ENCODE measurements around the gene CCDC124. TPM values are rescaled to one million over a fixed set of nuclear protein-coding genes. Genes with fewer than 3 reads are reported as not detected.
A peak's percentile ranks its signal among the peaks of the same experiment; 100 is the strongest.

CCDC124 gene
- total and polyA plus RNA-seq, 2 experiments from 2014 or later = 103 to 200 TPM

GRCh38 chr19:17949956-17950309 is 17.1 kb downstream of the CCDC124 start:
- H3K4me3 ChIP-seq = peak overlapping the region; percentile 37
- H3K9me3 ChIP-seq (ENCODE audit: low read depth) = no peaks in the 10 kb centered on the region
- no peak for TF ChIP-seq CTCF (IDR thresholded peaks at IDR 0.05; ENCODE audit: low read depth, low read length)
- peaks cover 20% of the 10 kb centered on the region for H3K27me3 ChIP-seq
- no peak overlapping the region for H3K27ac ChIP-seq
- peaks cover 19% of the 10 kb centered on the region for H3K4me1 ChIP-seq (ENCODE audit: low read depth)
- no peaks in the 10 kb centered on the region for H3K36me3 ChIP-seq
- no peak for DNase-seq (ENCODE audit: low read depth in 1 of 2, low spot score in 1 of 2)

DNA sequence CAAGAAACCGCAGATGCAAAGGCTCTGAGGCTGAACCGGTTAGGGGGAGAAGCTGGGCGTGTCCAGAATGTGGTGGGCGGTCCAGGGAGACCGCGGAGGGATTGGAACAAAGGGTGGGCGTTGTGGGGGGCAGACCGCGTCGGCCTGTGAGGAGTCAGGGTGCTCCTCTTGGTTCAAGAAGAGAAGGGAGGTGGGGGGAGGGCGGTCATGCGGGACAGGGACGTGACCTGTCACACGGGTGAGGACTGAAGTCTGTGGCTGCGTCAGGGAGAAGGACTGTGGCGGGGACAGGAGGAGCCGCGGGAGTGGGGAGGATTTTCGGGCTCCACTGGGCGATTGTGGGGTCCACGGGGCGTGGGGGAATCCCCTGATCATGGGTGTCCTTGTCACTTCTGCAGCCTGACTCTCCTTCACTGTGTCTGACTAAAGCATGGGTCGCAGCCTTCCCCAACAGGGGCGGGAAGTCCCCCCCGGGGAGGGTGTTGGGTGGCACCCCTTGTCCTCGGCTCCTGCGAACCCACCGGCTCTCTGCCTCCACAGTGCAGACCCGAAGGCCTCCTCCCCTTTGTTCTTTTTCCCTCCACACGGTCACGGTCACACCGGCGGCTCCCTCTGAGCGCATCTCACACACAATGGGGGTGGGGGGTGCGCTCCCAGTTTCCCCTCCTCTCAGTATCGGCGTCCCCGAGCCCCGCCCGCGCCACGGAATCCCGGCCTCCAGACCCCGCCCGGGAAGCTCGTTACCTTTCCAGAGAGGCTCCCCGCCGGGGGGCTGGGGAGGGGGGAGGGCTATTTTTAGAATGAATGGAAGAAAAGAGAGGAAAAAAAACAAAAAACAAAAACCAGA is 17.7 kb downstream of the CCDC124 start:
- Histone ChIP-seq H3K36me3 (no peaks in the 10 kb centered on the region), H3K4me3 (peak overlapping the region; percentile 37), H3K9me3 (ENCODE audit: low read depth) (no peaks in the 10 kb centered on the region), H3K27me3 (peaks cover 20% of the 10 kb centered on the region), H3K27ac (no peak overlapping the region), H3K4me1 (ENCODE audit: low read depth) (peaks cover 19% of the 10 kb centered on the region)
- peak in 1 of 2 donors; percentile 51 for DNase-seq (ENCODE audit: low read depth in 1 of 2, low spot score in 1 of 2)
- TF ChIP-seq CTCF (IDR thresholded peaks at IDR 0.05; ENCODE audit: low read depth, low read length) = no peak

- TF ChIP-seq CTCF (IDR thresholded peaks at IDR 0.05; ENCODE audit: low read depth, low read length) = no peak
- H3K27me3 ChIP-seq = peaks cover 20% of the 10 kb centered on the region
- H3K9me3 ChIP-seq (ENCODE audit: low read depth) = no peaks in the 10 kb centered on the region
- H3K27ac ChIP-seq = no peak overlapping the region
- peaks cover 19% of the 10 kb centered on the region for H3K4me1 ChIP-seq (ENCODE audit: low read depth)
- H3K4me3 ChIP-seq = peak overlapping the region; percentile 37
- DNase-seq (ENCODE audit: low read depth in 1 of 2, low spot score in 1 of 2) = peak in 1 of 2 donors; percentile 53
- no peaks in the 10 kb centered on the region for H3K36me3 ChIP-seq
Measured at GRCh38 chr19:17951157-17951989, 18.6 kb downstream of the CCDC124 start.

GRCh38 chr19:17951990-17952976 is 19.5 kb downstream of the CCDC124 start:
- Histone ChIP-seq H3K27ac (no peak overlapping the region), H3K36me3 (no peaks in the 10 kb centered on the region), H3K9me3 (ENCODE audit: low read depth) (no peaks in the 10 kb centered on the region), H3K4me1 (ENCODE audit: low read depth) (peaks cover 19% of the 10 kb centered on the region), H3K4me3 (peak overlapping the region; percentile 37), H3K27me3 (peaks cover 20% of the 10 kb centered on the region)
- TF ChIP-seq CTCF (IDR thresholded peaks at IDR 0.05; ENCODE audit: low read depth, low read length) = no peak
- peak in 1 of 2 donors; percentile 65 for DNase-seq (ENCODE audit: low read depth in 1 of 2, low spot score in 1 of 2)

- Histone ChIP-seq H3K4me3 (no peak overlapping the region), H3K9me3 (ENCODE audit: low read depth) (no peaks in the 10 kb centered on the region), H3K4me1 (ENCODE audit: low read depth) (peaks cover 19% of the 10 kb centered on the region), H3K27ac (no peak overlapping the region), H3K27me3 (peaks cover 20% of the 10 kb centered on the region), H3K36me3 (no peaks in the 10 kb centered on the region)
- TF ChIP-seq CTCF (IDR thresholded peaks at IDR 0.05; ENCODE audit: low read depth, low read length) = no peak
- DNase-seq (ENCODE audit: low read depth in 1 of 2, low spot score in 1 of 2) = no peak
Measured at GRCh38 chr19:17953316-17953801, 20.5 kb downstream of the CCDC124 start.
